CD4-positive, alpha-beta T cell treated with Interleukin-6 for 4 hours (primary cell): ENCODE results near the gene VTI1A.
"Not testable (repeated sequence)": the region's sequence is repeated elsewhere in the genome, so short reads cannot be mapped to it uniquely, and the experiment has no call there.

Experiments used
- DNase-seq: peaks from one replicate; pipeline ENCODE4 v3.0.0-alpha.2; 2020; ENCODE audit warnings: mixed read lengths

Gene VTI1A

GRCh38 chr10:112456533-112456932 lies 9.5 kb downstream of the VTI1A start:
- DNase-seq = no peak

DNA sequence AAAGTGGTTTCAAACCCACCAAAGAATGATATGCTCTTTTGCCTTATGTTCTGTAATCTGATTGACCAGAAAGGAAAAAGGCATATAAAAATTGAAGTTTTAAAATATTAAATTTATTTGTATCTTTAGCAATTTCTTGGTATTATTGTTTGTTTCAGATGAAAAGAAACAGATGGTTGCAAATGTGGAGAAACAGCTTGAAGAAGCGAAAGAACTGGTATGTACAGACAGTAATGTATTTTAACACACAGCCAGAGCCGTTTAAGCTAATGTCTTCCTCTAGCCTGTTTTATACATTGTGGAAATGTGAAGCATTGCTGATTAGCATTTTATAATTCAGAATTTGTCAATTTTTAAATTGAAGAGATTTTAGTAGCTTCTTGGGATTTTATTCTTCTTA lies 13.4 kb downstream of the VTI1A start:
- DNase-seq = no peak

- DNase-seq = no peak
These were observed 14.2 kb downstream of the VTI1A start for GRCh38 chr10:112461029-112461887.

GRCh38 chr10:112464074-112464473 lies 17.1 kb downstream of the VTI1A start:
- DNase-seq = not testable (repeated sequence)

- no peak for DNase-seq
These were observed 18.4 kb downstream of the VTI1A start for GRCh38 chr10:112465299-112465883.

DNA sequence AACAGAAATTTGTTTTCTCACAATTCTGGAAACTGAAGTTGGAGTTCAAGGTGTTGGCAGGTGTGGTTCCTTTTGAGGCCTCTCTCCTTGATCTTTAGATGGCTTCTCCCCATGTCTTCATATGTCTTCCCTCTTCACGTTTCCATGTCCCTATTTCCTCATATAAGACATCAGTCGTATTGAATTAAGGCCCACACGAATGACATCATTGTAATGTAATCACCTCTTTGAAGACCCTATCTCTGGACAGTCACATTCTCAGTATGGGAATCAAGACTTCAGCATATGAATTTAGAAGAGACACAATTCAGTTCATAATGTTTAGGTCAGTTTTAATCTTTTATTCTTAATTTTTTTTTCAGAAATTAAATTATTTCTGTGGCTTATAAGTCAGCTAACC lies 19.8 kb downstream of the VTI1A start:
- DNase-seq = no peak

- no peak for DNase-seq
These were observed 20.6 kb downstream of the VTI1A start for GRCh38 chr10:112467541-112468075.

GRCh38 chr10:112471878-112472487 lies 25.0 kb downstream of the VTI1A start:
- DNase-seq = no peak

DNA sequence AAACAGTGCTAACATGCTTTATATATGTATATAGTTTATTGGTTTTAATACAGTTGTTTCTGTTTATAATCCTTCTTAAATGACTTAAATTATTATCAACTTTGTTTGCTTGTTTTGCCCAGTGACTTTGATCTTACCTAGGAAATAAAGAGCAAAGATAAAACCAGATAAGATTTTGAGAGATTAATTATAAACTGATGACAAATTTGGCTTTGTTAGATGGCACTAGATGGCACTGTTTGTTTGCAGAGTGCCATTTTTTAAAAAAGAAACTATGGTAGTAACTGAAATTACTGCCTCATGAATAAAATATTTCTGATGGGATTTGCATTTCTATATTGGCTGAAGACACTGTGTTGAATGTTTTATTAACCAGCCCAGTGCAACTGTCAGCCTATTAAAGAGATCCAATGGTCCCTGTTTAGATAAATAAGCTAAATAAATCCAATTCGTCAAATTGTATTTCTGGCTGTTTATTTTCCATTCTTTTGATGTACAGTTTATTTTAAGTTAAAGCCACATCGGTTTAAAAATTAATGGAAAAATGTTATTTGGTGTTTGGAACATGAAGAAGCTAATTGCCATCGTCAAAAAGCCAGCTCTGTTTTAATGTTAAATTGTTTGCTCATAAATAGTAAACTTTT lies 28.7 kb downstream of the VTI1A start:
- no peak for DNase-seq

DNA sequence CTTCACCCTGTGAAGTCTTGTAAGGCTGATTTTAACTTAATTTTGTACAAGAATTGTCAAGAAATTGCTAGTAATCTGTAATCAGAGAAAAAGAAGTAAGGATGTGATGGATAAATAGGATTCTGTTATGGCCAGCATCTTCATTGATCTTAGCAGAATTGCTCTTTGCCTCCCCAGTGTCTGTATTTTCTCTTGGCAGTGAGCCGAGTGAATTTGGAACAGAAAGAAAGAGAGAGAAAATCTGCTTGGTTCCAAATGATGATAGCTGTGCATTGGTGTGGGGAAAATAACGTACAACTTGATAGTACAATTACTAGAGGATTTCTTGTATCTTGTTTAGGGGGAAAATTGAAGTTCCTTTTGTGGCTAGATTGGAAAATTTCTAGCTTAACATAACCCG lies 34.6 kb downstream of the VTI1A start:
- DNase-seq = no peak

DNA sequence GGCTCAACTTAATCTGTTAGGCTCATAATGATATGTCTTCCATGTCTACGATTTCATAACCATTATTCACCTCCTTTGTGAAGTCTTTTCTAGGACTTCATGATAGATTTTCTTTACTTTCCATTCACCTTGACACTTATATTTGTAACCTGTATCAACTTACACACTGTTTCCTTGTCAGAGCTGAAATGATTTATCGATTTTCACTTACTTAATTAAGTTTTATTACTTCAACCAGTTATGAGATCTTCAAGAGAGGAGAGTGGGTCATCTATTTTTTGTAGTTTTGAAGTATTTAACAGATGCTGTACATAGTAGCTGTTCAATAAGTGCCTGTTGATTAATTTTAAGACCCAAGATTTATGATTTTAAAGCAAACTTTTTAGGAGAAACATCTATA lies 37.4 kb downstream of the VTI1A start:
- DNase-seq = no peak

GRCh38 chr10:112487964-112488363 lies 40.9 kb downstream of the VTI1A start:
- no peak for DNase-seq

- no peak for DNase-seq
These were observed 43.5 kb downstream of the VTI1A start for GRCh38 chr10:112490545-112490944.

- no peak for DNase-seq
These were observed 44.1 kb downstream of the VTI1A start for GRCh38 chr10:112491144-112491543.

- no peak for DNase-seq
These were observed 45.7 kb downstream of the VTI1A start for GRCh38 chr10:112492736-112493135.

DNA sequence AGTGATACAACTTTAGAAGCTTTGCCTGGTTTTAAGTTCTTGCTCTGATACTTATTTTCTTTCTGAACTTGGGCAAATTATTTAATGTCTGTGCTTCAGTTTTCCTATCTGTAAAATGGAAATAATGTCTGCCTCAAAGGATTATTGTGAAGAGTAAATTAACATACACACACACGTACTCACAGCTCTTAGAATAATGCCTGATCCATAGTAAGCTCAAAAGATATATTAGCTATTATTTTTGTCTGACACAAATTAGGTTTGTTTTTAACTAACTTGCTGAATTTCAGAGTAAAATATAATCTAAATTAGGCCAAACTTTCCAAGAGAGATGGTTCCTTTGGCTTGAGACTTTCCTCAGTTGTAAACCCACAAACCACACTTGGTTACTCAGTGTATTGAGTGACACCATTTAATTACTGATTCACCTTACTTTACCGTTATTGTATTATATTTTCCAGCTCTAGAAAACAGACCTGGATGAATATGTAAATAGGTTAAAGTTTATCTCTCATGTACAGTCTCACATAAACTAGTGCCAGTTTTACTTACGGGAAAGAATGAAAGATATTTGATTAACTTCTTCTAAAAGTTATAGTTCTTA lies 50.4 kb downstream of the VTI1A start:
- no peak for DNase-seq

- no peak for DNase-seq
These were observed 51.8 kb downstream of the VTI1A start for GRCh38 chr10:112498806-112499205.

DNA sequence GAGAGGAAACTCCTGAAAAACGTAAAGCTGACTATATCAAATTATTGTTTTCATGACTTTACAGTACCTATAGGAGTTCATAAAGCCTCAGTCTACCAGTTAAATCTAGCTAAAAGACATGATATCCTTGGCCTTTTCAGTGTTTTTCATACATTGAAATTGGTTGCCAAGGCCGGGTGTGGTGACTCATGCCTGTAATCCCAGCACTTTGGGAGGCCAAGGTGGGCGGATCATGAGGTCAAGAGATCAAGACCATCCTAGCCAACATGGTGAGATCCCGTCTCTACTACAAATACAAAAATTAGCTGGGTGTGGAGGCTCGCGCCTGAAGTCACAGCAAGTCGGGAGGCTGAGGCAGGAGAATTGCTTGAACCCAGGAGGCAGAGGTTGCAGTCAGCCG lies 53.0 kb downstream of the VTI1A start:
- DNase-seq = not testable (repeated sequence)

DNA sequence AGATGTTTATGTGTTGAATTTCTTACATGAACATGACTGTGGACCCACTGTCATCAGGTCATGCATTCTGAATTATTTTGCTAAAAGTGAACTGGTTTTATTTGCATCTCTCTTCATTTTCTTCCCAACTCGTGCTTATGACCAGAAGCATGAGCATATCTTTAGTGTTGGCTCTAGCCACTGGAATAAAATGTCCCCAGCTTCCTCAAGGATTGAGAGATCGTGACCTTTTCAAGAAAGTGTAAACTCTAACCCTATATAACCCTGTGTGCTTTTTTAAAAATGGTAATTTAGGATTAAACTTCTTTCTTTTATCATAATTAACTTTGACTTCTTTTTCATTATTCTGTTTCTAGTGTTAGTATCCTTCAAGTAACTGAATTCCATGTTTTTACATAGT lies 55.5 kb downstream of the VTI1A start:
- DNase-seq = no peak

DNA sequence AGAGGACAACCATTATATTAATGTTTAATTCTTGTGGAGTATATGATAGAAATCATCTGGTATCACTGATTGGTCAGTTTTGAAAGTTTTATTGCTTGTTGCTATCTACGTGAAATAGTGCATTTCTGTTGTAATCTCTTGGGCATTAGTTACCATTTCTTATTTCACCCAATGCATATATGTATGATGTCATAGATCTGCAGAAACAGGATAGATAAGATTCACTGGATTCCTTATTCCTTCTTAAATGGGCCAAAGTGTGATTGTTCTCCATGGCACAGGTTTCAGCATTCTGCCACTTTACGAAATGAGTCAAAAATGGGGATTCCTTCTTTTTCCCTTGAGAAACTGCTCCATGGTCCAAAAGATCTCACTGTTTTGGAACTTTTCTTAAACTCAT lies 56.6 kb downstream of the VTI1A start:
- DNase-seq = no peak

DNA sequence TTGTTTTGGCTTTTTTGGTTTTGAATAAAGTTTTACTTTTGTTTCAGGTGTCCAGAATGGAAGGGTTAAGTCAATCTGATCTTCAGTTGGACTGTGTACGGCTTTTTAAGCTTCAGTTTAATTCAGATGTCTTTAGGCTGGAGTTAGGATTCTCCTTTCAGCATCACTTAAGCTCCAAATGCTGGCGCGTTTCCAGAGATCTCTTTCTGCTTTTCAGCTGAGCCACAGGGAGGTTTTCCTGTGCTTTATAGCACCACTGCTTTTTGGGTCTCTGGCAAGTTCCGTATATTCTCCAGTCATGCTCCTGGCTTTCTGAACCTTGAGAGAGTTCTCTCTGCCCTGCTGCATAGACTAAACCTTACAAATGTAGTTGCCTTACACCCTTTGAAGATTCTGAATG lies 60.0 kb downstream of the VTI1A start:
- no peak for DNase-seq

- no peak for DNase-seq
These were observed 61.0 kb downstream of the VTI1A start for GRCh38 chr10:112507988-112508387.
